ENCODE data around the gene STK24. TPM values are rescaled to one million over a fixed set of nuclear protein-coding genes. Genes with fewer than 3 reads are reported as not detected.

Gene STK24
- total RNA-seq, 1 experiment from 2014 or later, result 84.8 TPM

- intact Hi-C loops (cut with micrococcal nuclease; ENCODE audit: unreplicated experiment), result no loop called here
- DNase-seq (ENCODE audit: low spot score), result no peak
- POLR2A ChIA-PET (ENCODE audit: low non-redundant PET), result no interaction called here
- Histone ChIP-seq H3K27ac (ENCODE audit: low read depth, low read length, poor library complexity, severe bottlenecking) (no peak overlapping the region), H3K9me3 (ENCODE audit: low read depth, low read length, poor library complexity, severe bottlenecking) (no peaks in the 10 kb centered on the region), H3K27me3 (replicated peaks; ENCODE audit: insufficient read depth, low read depth, low read length, poor library complexity) (no peaks in the 10 kb centered on the region), H3K36me3 (ENCODE audit: insufficient read depth, low read length, poor library complexity, severe bottlenecking) (no peaks in the 10 kb centered on the region), H3K4me1 (ENCODE audit: insufficient read depth, low read length, poor library complexity, severe bottlenecking) (peaks cover 5% of the 10 kb centered on the region), H3K4me3 (ENCODE audit: low read depth, low read length, poor library complexity, severe bottlenecking) (no peak overlapping the region)
- TF ChIP-seq CTCF (conservative IDR thresholded peaks at IDR 0.05; ENCODE audit: low read depth, low read length) (no peak), EZH2 (IDR thresholded peaks at IDR 0.05; ENCODE audit: borderline replicate concordance, low read depth, low read length, poor library complexity, severe bottlenecking) (no peak)
- no TSS peak for BruUV-seq (replicated peaks)
- CTCF ChIA-PET, result no interaction called here
Measured at GRCh38 chr13:98512774-98513665, 63.9 kb downstream of the STK24 start.

GRCh38 chr13:98511435-98511834 is 65.5 kb downstream of the STK24 start:
- TF ChIP-seq EZH2 (IDR thresholded peaks at IDR 0.05; ENCODE audit: borderline replicate concordance, low read depth, low read length, poor library complexity, severe bottlenecking) (no peak), CTCF (conservative IDR thresholded peaks at IDR 0.05; ENCODE audit: low read depth, low read length) (no peak)
- Histone ChIP-seq H3K27ac (ENCODE audit: low read depth, low read length, poor library complexity, severe bottlenecking) (no peak overlapping the region), H3K9me3 (ENCODE audit: low read depth, low read length, poor library complexity, severe bottlenecking) (no peaks in the 10 kb centered on the region), H3K4me1 (ENCODE audit: insufficient read depth, low read length, poor library complexity, severe bottlenecking) (peaks cover 21% of the 10 kb centered on the region), H3K27me3 (replicated peaks; ENCODE audit: insufficient read depth, low read depth, low read length, poor library complexity) (no peaks in the 10 kb centered on the region), H3K36me3 (ENCODE audit: insufficient read depth, low read length, poor library complexity, severe bottlenecking) (no peaks in the 10 kb centered on the region), H3K4me3 (ENCODE audit: low read depth, low read length, poor library complexity, severe bottlenecking) (no peak overlapping the region)
- DNase-seq (ENCODE audit: low spot score), result no peak
- CTCF ChIA-PET, result no interaction called here
- POLR2A ChIA-PET (ENCODE audit: low non-redundant PET), result no interaction called here
- BruUV-seq (replicated peaks), result no TSS peak
- intact Hi-C loops (cut with micrococcal nuclease; ENCODE audit: unreplicated experiment), result no loop called here

GRCh38 chr13:98510156-98510509 is 66.8 kb downstream of the STK24 start:
- Histone ChIP-seq H3K27ac (ENCODE audit: low read depth, low read length, poor library complexity, severe bottlenecking) (no peak overlapping the region), H3K4me1 (ENCODE audit: insufficient read depth, low read length, poor library complexity, severe bottlenecking) (peaks cover 31% of the 10 kb centered on the region), H3K4me3 (ENCODE audit: low read depth, low read length, poor library complexity, severe bottlenecking) (no peak overlapping the region), H3K36me3 (ENCODE audit: insufficient read depth, low read length, poor library complexity, severe bottlenecking) (no peaks in the 10 kb centered on the region), H3K9me3 (ENCODE audit: low read depth, low read length, poor library complexity, severe bottlenecking) (no peaks in the 10 kb centered on the region), H3K27me3 (replicated peaks; ENCODE audit: insufficient read depth, low read depth, low read length, poor library complexity) (no peaks in the 10 kb centered on the region)
- TF ChIP-seq CTCF (conservative IDR thresholded peaks at IDR 0.05; ENCODE audit: low read depth, low read length), result no peak
- no peak for TF ChIP-seq EZH2 (IDR thresholded peaks at IDR 0.05; ENCODE audit: borderline replicate concordance, low read depth, low read length, poor library complexity, severe bottlenecking)
- BruUV-seq (replicated peaks), result no TSS peak
- no peak for DNase-seq (ENCODE audit: low spot score)
- intact Hi-C loops (cut with micrococcal nuclease; ENCODE audit: unreplicated experiment), result no loop called here
- CTCF ChIA-PET, result no interaction called here
- POLR2A ChIA-PET (ENCODE audit: low non-redundant PET), result no interaction called here

All from A673 (cell line).